ENCODE data around the gene KIAA1671.

The KIAA1671 gene

GRCh38 chr22:25048659-25049647, 96.4 kb downstream of the KIAA1671 start:
- DNase-seq: peak; percentile 5 to 20

GRCh38 chr22:25049770-25050169, 97.3 kb downstream of the KIAA1671 start:
- no peak for DNase-seq

DNA sequence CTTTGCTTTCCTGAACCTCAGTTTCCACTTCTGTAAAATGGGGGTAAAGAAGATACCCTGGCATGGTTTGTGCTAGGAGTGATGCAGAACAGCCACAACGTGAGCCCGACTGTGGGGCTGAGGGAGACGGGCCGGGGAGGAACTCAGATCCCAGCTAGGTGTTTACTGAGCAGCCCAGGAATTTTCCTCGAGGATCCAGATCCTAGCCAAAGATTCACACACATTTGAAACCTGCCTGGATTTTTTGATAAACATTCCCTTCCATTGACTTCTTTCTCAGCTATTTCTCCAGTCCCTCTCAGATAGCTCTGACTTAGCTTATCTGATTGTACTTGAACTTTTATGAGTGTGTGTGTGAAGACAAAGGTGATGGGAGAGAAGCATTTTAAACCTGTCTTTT, 98.0 kb downstream of the KIAA1671 start:
- DNase-seq: no peak

DNA sequence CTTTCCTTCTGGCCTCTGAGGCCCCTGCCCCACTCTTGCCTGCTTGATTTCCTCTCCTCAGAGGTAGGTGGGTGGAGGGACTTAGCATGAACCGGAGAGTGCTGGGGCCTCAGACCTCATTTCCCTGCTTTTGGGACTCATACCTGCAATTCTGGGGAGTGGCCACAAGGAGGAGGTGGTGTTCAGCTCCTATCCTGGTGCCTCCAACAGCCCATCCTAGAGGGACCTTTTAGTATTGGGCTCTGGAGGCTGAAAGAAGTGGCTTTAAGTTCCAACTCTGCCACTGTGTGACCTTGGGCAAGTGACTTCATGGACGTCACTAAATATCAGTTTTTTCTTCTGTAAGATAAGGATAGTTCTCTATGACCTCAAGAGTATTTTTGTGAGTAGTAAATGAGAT, 98.6 kb downstream of the KIAA1671 start:
- DNase-seq: no peak

- no peak for DNase-seq
These were observed 99.6 kb downstream of the KIAA1671 start for GRCh38 chr22:25051983-25052710.

GRCh38 chr22:25053153-25053805, 100.8 kb downstream of the KIAA1671 start:
- no peak for DNase-seq

DNA sequence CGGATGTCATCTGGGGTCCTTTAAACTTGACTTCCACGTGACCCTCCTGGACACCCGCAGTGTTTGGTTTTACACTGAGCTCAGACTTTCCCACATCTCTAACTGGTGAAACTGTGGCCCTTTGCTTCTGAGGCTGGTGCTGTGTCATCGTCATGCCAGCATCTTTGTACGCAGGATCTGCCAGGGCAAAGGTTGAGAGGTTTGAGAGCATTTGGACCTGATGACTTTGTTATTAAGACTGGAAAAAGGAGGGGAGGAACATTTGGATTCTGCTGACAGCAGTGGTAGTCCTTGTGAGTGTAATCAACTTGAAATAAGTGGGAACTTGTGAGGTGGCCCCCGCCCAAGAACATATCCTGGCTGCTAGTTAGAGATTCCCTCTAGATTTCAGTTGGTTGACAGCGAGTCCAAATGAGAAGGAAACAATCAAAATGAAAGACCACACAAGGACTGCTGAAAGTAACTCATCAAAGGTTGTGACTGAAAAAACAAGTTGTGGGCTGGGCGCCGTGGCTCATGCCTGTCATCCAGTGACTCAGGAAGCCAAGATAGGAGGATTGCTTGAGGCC, 102.5 kb downstream of the KIAA1671 start:
- no peak for DNase-seq

DNA sequence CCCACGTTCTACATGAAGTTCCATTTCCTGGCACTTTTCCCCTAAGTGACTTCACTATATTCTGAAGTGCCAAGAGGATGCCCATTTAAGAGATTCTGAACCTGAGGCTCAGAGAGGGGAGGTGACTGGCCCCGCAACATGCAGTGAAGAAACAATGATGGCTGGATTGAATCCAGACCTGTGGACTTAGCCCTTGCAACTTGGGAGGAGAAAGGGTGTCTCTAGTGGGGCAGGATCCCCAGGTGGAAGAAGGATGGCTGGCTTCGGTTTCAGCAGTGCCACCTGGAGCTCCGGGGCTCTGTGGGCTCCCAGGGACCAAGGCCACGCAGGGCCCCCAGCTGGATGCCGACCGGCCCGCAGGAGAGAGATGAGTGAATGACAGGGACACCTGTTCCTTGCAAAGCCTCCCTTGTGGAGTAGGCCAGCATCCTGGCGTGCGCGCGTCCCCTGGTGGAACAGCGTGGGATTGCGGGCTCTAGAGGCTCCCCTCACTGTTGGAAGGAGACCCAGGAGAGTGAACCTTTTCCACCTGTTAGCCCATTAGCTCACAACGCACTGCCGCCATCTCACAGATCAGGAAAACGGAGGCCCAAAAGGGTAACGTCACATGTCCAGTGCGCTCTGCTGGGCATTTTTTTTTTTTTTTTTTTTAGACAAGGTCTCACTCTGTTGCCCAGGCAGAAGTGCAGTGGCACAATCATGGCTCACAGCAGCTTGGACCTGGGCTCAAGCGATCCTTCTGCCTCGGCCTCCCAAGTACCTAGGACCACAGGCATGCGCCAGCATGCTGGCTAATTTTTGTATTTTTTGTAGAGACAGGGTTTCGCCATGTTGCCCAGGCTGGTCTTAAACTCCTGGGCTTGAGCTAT, 104.7 kb downstream of the KIAA1671 start:
- peak; percentile 9 to 47 for DNase-seq

DNA sequence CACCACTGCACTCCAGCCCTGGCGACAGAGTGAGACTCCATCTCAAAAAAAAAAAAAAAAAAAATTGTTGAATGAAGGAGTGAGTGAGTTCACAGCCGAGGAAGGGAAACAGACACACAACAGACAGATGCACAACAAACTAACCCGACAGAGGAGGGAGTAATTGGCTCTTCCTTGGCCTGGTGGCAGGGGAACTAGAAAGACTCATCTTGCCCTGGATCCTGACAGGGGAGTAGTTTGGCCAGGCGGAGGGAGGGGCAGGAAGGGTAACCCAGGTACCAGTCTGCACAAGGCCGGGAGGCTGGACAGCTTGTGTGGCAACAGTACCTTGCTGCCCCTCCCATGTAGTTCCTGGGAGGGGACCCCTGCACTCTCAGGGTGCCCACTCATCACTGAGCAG, 106.9 kb downstream of the KIAA1671 start:
- DNase-seq: no peak

GRCh38 chr22:25060522-25061071, 108.1 kb downstream of the KIAA1671 start:
- no peak for DNase-seq

GRCh38 chr22:25061134-25061533, 108.6 kb downstream of the KIAA1671 start:
- DNase-seq: no peak

DNA sequence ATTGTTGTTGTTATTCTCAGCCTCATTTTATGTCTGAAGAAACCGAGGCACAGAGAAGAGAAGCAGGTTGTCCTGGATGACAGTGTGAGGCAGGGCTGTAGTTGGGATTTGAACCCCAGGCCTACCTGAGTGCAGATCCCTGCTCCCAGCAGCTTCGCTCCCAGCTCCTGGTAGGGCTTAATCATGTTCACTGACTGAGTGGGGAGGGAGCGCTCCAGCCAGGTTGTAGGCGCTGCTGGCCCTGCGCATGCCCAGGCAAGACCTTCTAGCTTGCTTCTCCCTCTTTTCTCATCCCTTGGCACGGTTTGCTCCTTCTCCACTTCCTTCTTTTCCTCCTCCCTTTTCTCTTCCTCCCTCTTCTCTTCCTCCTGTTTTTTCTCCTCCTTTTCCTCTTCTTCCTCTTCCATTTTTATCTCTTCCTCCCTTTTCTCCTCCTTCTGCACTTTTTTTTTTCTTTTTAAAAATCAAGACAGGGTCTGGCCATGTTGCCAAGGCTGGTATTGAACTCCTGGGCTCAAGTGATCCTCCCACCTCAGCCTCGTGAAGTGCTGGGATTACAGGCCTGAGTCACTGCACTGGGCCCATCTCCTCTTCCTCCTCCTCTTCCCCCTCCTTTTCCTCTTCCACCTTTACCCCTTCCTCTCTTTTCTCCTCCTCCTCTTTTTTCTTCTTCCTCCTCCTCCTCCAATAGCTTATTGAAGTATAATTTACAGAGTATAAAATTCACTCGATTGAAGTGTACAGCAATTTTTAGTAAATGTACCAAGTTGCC, 109.3 kb downstream of the KIAA1671 start:
- DNase-seq: no peak

GRCh38 chr22:25062386-25063085, 110.0 kb downstream of the KIAA1671 start:
- no peak for DNase-seq

DNA sequence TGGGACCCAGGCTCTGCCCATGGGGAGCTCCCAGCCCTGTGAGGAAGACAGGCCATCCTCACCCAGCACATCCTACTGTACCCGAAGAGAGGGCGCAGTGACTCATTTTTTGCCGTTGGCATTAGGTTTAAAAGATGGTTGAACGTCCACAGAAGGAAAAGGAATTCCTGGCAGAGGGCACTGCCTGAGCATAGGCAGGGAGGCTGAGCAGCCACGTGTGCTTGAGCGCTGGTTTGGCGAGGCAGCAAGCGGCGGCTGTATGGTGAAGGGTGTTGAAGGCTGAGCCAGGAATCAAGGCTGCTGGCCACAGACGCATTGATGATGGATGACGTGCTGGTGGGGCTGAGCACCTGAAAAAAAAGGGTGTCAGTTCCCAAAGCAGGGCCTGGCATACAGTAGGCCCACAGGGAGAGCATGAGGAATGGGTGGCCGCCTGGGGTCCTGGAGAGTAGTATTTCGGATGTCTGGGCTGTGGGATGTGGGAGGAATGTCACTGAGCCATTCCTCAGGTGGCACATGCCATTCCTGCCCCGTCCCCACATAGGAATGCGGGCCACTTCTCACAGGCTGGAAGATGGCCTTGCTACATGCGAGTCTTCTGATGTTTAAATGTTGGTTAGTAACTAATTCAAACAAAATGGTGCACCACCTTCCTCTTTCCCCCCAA, 112.5 kb downstream of the KIAA1671 start:
- DNase-seq: no peak

DNA sequence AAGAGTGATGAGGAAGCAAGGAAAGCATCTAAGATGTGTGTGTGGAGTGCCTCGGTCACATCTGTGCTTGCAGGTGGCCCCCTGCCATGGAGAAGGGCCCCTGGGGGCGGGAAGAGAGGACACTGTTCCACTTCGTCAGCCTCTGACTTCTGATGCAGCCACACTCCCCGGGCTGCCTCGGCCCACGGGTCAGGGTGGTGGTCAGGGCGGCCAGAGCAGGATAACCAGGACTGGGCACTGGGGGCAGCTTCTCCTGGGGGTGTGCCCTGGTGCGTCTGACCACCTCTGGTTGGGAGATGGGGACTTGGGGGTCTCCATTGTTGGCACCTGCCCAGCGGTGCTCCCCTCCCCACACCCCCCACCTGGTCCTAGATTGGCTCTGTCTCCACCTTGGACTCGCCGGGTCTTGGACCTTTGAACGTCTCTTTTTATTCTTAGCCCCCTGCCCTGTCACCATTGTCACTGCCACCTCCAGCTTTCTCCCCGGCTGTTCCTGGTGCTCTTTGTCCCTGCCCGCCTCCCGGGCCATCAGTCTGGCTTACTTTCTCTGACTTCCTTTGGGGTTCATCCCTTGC, 114.4 kb downstream of the KIAA1671 start:
- DNase-seq: no peak

DNA sequence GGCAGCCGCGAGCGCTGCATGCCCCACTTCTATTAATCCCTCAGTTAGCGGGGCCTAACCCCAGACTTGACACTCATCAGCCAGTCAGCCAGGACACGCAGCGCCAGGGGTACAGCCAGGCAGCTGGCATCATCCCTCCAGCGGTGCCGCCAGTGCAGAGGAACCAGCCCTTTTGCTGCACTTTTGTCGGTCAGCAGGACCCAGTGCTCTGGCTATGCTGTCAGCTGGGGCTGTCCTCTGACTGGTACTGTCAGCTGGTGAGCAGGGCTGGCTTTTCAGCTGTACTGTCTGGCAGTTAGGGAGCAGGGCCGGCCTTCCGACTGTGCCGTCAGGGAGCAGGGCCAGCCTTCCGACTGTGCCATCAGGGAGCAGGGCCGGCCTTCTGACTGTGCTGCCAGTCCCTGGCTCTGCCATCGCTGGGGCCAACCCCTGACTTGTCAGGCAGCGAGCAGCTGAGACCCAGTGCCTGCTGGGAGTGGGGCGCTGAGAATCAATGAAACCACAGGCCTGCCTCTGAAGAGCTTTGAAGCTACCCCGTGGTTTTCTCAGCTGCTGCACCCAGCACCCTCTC, 115.4 kb downstream of the KIAA1671 start:
- no peak for DNase-seq

DNA sequence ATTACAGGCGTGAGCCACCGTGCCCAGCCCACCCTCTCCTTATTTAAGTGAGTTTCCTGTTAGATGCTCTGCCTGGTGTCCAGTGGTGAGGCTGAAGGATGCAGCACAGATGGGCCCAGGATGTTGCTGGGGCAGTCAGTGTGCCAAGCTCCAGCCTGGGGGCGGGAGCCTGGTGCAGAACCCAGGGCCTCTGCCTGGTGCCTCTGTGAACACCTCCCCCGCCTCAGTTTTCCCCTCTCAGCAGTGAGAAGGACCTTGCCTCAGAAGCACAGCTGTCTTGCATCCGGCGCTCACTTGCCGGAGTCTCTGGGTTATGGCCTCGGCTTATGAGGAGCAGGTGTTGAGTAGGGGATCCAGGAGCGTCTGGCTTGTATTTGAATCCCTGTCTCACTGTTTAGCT, 116.2 kb downstream of the KIAA1671 start:
- no peak for DNase-seq

GRCh38 chr22:25069426-25069757, 116.9 kb downstream of the KIAA1671 start:
- DNase-seq: no peak

Measured in NCI-H187 (cell line).